CD4-positive, alpha-beta T cell treated with Interleukin-1 beta for 1 hour (primary cell): ENCODE results near the gene RDH5.

ENCODE experiments used
- DNase-seq, 2 donors: peaks; one replicate each; pipeline ENCODE4 v3.0.0-alpha.2; 2020 to 2022

Gene RDH5

GRCh38 chr12:55728939-55729818, 9.0 kb downstream of the RDH5 start, which contains the start of gene CD63:
CD63 (minus strand) TSS chr12:55729009; CDS start chr12:55728341, 668 bp downstream.
- DNase-seq: peak; percentile 63 to 71

GRCh38 chr12:55729819-55730818, 9.9 kb downstream of the RDH5 start:
- peak; percentile 32 to 45 for DNase-seq

GRCh38 chr12:55732288-55732687, 12.1 kb downstream of the RDH5 start:
- DNase-seq: no peak

GRCh38 chr12:55733021-55733555, 12.9 kb downstream of the RDH5 start:
- DNase-seq: no peak

- no peak for DNase-seq
These were observed 13.7 kb downstream of the RDH5 start for GRCh38 chr12:55733858-55734257.

- no peak for DNase-seq
These were observed 14.4 kb downstream of the RDH5 start for GRCh38 chr12:55734595-55734994.

GRCh38 chr12:55736076-55736475, 15.9 kb downstream of the RDH5 start:
- DNase-seq: no peak

- peak; percentile 62 to 67 for DNase-seq
These were observed 16.8 kb downstream of the RDH5 start for GRCh38 chr12:55736780-55737580.

- DNase-seq: no peak
These were observed 17.5 kb downstream of the RDH5 start for GRCh38 chr12:55737581-55738122.

GRCh38 chr12:55738123-55739024, 18.2 kb downstream of the RDH5 start:
- peak; percentile 82 to 91 for DNase-seq

GRCh38 chr12:55739025-55739378, 18.8 kb downstream of the RDH5 start:
- DNase-seq: no peak

- no peak for DNase-seq
These were observed 21.9 kb downstream of the RDH5 start for GRCh38 chr12:55741931-55742680.

- DNase-seq: peak; percentile 72 to 83
These were observed 22.7 kb downstream of the RDH5 start, which contains the start of gene GDF11 for GRCh38 chr12:55742719-55743405. GDF11 (plus strand) TSS chr12:55743122; CDS start chr12:55743317, 195 bp downstream.

- peak; percentile 48 to 50 for DNase-seq
These were observed 23.5 kb downstream of the RDH5 start for GRCh38 chr12:55743406-55744339.

- no peak for DNase-seq
These were observed 24.3 kb downstream of the RDH5 start for GRCh38 chr12:55744340-55745030.

- no peak for DNase-seq
These were observed 25.4 kb downstream of the RDH5 start for GRCh38 chr12:55745361-55746173.
